NCI-H345 treated with DMSO at 0.1 percent for 48 hours (cell line): ENCODE results near the gene PXK.
"Not testable (repeated sequence)": the region's sequence is repeated elsewhere in the genome, so short reads cannot be mapped to it uniquely, and the experiment has no call there.

ENCODE experiments used
- DNase-seq: peaks from one replicate; lab custom pipeline; 2025; ENCODE audit not compliant: unreplicated experiment; lab: John Stamatoyannopoulos, UW

Gene PXK

DNA sequence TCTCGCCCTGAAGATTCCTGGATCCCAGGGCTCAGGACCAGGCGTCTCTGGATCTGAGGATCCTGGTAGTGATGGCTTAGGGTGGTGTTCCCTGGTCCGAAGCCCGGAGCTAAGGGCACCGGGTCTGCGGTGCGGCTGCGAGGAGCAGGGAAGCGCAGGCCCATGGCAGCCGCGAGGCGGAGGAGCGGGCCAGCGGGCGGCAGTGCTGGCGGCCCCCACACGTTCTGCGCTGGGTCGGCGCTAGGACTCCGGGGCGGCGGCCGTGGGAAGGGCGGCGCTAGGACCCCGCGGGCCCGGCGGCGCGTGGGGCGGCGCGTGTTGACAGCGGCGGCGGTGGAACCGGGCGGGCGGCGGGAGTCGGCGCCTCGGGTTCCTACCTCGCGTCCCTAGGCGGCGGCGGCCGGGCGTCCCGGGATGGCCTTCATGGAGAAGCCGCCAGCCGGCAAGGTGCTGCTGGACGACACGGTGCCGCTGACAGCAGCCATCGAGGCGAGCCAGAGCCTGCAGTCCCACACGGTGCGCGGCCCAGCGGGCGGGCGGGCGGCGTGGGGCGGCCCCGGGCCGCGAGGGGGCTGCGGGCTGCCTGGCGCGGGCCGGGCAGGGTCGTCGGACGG, at the start of gene PXK:
Gene PXK, plus strand, starts transcription at position 318 of the 614 bp plus-strand sequence. Its CDS starts 97 bp downstream, at position 415.
- no peak for DNase-seq

DNA sequence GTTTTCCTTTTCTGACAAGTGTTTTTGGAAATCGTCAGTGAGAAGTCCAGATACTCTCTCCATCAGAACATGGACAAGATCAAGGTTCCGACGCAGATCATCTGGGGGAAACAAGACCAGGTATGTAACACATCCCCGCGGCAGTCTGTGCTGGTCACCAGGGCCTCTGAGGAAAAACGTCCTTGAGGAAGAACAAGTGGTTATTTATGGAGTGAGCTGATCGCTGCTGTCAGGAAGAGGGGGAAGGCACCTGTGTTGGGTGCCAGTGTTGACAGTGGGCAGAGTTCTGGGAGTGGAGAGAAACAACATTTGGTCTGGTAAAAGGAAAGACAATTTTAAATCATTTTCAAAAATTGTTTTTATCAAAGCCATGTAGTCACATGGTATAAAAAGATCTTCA, 47.4 kb upstream of the PXK start:
- no peak for DNase-seq

DNA sequence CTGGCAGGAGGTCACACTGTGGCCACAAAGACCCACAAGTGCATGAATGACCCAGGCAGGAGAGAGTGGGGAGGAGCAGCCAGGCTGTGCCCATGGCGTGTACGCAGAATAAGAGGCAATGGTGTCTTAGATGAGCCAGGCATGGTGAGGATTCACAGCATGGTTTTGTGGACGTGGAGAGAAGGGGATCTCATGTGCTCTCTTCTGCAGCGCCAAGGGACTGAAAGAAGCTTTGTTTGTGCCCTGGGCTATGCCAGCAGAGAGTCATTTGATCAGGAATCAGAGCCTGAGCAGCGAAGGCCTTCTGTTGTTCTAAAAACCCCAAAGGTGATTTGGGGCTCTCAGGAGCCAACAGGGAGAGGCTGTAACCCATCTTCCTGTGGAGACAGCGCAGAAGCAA, 45.3 kb upstream of the PXK start:
- DNase-seq, result no peak

DNA sequence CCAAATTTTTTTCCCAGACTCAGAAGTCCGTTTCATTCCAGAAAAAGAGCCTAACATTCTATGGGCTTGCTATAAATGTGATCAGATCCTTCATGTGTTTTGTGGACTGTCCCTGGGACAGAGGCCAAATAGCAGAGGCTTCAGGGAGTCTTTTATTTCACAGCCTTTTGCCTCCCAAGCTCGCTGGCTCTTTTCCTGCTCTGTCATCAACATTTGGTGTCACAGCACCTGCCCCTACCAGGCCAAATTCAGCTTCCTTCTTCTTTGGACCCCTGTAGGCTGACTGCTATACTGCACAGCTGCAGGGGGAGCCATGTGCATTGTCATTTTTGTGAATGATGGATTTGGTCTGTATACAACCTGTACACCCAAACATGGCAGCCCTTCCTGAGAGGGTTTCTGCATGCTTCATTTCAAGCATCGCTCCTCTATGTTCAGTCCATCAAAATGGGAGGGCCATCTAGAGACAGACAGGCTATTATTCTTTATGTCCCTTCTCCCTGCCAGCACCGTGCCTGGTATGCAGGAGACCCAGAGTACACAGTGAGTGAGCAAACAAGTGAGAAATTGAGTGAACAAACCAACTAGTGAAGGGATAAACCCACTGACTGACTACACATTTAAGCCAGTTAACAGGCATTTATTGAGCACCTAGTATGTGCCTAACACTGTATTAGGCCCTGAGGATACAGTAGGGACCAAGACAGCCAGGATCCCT, 44.5 kb upstream of the PXK start:
- no peak for DNase-seq

DNA sequence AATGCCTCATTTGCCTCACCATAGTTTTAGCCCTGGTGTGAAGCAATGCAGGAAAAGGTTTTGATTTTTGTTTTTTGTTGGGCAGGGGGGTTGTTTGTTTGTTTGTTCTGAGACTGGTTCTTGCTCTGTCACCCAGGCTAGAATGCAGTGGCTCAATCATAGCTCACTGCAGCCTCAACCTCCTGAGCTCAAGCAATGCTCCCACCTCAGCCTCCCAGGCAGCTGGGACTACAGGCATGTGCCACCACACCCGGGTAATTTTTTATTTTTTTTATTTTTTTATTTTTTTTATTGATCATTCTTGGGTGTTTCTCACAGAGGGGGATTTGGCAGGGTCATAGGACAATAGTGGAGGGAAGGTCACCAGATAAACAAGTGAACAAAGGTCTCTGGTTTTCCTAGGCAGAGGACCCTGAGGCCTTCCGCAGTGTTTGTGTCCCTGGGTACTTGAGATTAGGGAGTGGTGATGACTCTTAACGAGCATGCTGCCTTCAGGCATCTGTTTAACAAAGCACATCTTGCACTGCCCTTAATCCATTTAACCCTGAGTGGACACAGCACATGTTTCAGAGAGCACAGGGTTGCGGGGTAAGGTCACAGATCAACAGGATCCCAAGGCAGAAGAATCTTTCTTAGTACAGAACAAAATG, 43.6 kb upstream of the PXK start:
- DNase-seq, result not testable (repeated sequence)

DNA sequence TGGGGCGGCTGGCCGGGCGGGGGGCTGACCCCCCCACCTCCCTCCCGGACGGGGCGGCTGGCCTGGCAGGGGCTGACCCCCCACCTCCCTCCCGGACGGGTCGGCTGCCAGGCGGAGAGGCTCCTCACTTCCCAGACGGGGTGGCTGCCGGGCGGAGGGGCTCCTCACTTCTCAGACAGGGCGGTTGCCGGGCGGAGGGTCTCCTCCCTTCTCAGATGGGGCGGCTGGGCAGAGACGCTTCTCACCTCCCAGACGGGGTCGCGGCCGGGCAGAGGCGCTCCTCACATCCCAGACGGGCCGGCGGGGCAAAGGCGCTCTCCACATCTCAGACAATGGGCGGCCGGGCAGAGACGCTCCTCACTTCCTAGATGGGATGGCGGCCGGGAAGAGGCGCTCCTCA, 42.2 kb upstream of the PXK start:
- DNase-seq, result not testable (repeated sequence)

DNA sequence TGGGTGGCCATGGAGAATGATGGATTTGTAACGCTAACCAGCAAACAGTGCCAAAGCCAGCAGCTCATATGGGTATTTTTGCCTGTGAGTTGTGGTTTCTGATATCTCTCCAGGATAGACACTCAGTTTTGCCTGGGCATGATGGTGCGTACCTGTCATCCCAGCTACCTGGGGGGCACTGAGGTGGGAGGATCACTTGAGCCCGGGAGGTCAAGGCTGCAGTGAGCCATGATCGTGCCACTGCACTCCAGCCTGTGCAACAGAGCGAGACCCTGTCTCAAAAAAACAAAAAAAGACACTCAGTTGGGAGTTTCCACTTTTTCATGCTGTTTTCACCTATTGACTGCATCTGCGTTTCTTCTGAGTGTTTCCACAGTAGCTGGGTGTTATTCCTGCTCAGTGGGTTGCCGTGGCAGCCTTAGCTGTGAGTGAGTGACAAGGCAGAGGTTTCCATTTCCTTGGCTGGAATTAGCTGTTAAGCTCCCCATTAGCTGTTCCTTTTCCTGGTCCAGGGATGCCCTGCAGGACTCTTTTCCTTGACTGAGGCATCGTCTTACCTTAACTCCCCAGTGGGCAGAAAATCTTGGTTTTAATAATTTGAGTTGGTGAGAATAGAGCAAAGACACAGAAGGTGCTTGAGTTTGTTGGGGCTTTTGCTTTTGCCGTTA, 40.9 kb upstream of the PXK start:
- no peak for DNase-seq

DNA sequence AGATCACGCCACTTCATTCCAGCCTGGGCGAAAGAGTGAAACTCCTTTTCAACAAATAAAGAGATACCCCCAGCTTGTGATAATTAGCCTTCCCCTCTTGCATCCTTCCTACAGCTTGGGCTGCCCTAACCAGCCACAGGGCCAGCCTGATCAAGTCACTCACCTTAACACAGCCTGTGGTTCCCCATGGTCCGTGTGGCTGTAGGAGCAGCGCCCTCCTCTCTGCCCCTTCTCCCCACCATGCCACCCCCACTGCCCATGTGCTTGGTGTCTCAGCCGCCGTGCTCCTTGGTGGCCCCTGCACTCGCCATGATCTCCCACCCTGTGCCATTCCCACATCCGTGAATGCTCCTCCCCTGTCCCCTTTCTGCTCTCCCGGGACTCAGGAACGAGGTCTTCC, 39.8 kb upstream of the PXK start:
- no peak for DNase-seq

DNA sequence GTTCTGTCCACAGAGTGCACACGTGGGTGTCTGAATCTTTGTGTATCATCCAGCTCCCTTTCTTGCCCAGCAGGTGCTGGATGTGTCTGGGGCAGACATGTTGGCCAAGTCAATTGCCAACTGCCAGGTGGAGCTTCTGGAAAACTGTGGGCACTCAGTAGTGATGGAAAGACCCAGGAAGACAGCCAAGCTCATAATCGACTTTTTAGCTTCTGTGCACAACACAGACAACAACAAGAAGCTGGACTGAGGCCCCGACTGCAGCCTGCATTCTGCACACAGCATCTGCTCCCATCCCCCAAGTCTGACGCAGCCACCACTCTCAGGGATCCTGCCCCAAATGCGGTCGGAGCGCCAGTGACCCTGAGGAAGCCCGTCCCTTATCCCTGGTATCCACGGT, 39.2 kb upstream of the PXK start:
- no peak for DNase-seq

DNA sequence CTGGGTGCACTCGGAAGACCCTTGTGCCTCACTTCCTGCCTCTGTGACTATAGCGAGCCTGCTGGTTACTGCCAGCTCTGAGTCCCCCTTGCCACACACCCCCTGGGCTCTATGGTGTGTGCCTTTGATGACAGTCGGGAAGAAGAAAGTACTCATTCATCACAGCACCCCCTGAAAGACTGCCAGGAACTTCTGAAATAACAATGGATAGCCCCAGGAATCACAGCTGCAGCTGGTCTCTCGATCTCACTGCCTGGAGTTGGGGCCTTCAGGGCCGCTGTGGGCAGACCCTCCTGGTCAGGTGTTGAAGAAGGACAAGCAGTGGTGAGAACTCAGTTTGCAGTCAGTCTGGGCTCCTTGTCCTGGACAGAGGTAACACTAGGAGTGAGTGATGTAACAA, 36.4 kb upstream of the PXK start:
- no peak for DNase-seq

DNA sequence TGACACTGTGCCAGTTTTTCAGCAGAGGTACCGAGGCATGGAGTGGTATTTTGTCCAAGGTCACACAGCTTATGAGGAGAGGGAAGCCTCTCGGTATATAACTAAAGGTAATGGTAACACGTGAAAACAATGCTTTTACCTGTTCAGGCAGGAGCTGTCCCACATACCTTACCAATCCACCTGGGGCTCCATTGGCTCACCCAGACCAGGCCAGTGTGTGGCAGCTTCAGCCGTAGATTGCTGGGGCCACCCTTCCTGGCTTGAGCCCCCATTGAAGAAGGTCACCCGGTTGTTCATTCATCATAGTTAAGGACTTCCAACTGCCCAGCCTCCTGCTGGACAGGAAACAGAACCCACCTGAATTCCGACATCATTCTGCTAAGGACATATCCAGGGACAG, 35.8 kb upstream of the PXK start:
- no peak for DNase-seq

DNA sequence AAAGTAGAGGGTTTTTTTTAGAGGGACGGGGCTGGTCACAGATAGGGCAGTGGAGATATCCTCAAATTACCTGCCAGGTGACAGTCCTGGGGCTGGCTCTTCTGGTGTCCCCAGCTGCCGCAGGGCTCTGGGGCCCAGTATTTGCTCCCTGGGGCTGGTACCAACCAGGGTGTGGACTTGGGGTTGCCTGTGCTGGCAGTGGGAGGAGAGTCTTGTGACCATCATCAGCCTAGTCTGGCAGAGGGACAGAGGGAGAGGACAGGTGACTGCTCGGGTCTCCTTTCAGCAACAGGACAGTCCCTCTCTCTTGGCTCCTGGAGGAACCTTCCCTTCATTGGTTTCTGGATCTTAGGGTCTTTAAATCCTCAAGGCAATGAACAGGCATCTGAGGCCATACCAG, 34.5 kb upstream of the PXK start:
- DNase-seq, result no peak

DNA sequence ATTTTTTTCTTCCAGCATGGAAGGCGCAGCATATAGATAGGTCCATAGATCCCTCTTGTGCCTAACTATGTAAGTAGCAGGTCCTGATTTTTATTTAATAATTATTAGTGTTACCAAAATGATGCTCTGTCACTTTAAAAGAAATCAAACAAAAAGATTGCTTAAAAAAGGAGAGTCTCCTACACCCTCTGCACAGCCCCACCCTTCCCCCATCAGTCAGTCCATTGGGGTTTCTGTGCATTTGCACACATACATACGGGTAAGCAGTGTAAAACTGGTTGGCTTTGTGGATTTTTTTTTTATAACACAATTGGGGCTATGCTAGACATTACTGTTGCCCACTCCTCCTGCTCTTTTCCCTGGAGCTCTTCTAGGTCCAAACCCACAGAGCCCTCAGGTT, 33.6 kb upstream of the PXK start:
- no peak for DNase-seq

DNA sequence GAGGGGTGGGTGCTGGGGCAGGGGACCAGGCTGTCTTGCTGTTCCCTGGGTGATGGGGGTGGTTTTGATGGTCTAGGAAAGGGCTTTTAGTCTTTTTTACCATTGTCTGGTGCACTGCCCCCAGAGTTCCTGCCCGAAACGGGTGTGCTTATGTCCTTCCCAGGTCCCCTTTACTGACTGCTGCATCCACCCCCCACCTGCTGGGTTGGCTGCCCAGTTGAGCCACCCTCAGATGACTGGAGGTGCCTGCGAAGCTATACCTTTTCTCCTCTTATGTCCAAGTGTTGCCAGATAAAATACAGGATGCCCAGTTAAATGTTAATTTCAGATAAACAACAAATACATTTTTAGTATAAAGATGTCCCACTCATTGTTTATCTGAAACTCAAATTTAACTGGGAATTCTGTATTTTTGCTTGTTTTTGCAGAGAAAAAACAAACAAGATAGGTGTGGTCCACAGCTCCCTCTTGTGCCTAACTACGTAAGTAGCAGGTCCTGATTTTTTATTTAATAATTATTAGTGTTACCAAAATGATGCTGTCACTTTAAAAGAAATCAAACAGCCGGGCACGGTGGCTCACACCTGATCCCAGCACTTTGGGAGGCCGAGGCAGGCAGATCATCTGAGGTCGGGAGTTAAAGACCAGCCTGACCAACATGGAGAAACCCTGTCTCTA, 32.7 kb upstream of the PXK start:
- DNase-seq, result no peak

DNA sequence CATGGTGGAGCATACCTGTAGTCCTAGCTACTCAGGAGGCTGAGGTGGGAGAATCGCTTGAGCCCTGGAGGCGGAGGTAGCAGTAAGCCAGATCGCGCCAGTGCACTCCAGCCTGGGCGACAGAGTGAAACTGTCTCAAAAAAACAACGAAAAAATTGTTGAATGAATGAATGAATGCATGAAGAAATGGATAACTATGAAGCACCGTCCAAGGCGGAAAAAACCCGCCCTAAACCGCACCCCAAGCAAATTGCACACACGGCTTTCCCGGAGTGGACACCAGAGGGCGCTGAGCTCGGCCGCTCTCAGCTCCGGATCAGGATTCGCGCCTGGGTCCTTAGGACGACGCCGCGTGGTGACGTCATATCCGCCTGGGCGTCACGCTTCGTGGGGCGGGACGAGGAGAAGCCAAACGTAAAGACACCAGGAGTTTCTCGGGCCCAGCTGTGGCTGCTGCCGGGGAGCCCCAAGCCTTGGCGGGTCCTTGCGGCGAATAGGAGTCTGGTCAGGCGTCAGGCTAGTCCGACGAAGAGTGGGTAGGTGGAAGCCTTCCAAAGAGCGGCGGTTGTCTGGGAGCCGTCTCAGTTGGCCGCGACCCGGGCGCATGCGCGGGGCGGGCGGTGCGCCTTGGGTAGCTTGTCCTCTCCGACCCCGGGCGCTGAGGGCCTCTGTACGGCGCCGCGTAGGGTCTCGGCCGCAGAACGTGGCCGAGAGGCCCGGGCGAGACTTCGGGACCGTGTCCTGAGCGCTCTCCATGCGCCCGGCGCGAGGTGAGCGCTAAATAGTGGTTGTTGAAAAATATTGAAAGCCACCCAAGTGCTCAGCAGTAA, 26.6 kb upstream of the PXK start, which contains the start of the genes HTD2 and RPP14:
Gene HTD2, plus strand, starts transcription at position 639 of the 830 bp plus-strand sequence. CDS start 11,094 bp downstream, outside the sequence.
Gene RPP14, plus strand, starts transcription at position 364 of the 830 bp plus-strand sequence. CDS start 4,085 bp downstream, outside the sequence.
- DNase-seq, result peak; percentile 82

DNA sequence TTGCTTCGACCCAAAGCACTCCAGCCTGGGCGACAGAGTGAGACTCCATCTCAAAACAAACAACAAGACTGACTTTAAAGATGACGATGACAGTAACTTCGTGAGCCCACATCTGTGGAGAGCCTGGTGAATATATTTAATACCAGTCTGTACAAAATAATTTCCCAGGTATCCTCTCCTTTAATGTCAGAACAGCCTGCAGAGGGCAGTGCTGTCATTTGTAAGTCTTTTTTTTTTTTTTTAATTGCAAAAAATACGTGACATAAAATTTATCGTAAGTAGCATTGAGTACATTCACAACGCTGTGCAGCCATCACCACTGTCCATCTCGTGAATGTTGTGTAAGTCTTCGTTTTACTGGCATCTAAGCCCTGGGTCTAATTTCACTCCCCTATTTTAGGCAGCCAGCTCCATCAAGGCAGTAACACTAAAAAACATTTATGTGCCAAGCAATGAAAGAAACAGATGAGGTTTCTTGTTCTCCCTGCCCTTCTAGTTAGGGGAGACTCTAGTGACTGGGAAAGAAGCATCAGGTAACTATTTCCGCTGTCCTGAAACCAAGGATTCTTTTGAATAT, 25.0 kb upstream of the PXK start:
- DNase-seq, result no peak

DNA sequence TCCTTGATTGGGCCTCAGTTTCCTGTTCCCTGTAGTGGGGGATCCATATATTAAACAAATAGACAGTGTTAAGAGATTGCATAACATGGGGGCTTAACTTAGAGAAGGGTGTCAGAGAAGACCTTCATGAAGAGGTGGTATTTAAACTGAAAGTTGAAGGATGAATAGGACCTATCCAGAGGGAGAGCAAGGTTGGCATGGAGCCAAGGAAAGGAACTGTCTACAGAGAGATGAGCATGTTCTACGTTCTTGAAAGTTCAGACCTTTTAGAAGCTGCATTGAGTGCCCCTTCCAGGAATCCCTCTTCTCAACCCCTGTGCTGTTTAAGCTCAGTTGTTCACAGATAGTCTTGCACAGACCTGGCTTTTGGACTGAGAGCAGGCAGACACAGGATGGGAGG, 24.0 kb upstream of the PXK start:
- DNase-seq, result no peak

DNA sequence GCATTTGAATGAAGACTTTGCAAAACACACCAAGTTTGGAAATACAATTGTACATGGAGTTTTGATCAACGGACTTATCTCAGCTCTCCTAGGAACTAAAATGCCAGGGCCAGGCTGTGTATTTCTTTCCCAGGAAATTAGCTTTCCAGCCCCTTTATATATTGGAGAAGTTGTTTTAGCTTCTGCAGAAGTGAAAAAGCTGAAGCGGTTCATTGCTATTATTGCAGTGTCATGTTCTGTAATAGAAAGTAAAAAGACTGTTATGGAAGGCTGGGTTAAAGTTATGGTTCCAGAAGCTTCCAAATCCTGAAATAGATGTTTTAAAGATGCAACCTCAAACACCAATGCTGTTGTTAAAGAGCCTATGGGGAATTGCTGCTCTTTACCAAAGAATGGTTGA, 14.9 kb upstream of the PXK start:
- no peak for DNase-seq

DNA sequence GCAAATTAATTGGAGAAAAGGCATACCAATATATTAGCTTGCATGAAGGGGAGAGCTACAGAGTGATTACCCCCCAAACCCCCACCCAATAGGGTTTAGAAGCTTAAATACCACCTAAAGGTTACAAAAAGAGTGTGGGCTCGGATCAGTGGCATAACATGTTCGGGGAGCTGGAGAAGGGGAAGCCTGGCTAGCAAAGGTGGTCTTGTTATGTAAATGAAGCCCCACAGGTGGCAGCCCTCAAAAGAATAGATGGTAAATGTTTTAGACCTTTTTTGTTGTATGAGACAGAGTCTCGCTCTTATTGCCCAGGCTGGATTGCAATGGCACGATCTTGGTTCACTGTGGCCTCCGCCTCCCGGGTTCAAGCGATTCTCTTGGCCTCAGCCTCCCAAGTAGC, 10.9 kb upstream of the PXK start:
- DNase-seq, result no peak

DNA sequence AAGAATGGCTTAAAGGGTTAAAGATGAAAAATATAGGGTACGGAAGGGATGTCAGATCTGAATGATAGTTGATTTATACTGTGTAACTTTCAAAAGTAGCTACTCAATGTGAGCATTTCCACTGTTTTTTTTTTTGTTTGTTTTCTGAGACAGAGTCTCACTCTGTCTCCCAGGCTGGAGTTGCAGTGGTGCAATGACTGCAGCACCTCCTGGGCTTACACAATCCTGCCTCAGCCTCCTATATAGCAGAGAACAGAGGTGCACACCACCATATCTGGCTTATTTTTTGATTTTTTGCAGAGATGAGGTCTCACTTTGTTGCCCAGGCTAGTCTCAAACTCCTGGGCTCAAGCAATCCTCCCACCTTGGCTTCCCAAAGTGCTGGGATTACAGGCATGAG, 9.9 kb upstream of the PXK start:
- DNase-seq, result no peak
